ENCODE data around the gene ZFP92.

DNA sequence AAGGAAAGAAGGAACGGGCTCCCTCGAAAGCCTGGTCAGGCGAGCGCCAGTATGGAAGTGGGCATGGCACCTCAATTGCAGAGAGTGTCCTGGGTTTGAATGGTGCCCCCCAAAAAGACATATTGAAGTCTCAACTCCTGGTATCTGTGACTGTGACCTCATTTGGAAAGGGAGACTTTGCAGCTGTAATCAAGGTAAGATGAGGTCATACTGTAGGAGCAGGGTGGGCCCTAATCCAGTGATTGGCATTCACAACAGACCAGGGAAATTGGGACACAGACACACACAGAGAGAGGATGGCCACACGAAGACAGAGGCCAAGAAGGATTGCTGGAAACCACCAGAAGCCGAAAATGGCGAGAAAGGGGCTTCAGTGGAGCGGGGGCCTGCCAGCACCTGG lies 6.4 kb downstream of the ZFP92 start:
- TF ChIP-seq POLR2AphosphoS5 (IDR thresholded peaks at IDR 0.05; ENCODE audit: low read depth, low read length) = no peak
- TF ChIP-seq, protein P1, sequence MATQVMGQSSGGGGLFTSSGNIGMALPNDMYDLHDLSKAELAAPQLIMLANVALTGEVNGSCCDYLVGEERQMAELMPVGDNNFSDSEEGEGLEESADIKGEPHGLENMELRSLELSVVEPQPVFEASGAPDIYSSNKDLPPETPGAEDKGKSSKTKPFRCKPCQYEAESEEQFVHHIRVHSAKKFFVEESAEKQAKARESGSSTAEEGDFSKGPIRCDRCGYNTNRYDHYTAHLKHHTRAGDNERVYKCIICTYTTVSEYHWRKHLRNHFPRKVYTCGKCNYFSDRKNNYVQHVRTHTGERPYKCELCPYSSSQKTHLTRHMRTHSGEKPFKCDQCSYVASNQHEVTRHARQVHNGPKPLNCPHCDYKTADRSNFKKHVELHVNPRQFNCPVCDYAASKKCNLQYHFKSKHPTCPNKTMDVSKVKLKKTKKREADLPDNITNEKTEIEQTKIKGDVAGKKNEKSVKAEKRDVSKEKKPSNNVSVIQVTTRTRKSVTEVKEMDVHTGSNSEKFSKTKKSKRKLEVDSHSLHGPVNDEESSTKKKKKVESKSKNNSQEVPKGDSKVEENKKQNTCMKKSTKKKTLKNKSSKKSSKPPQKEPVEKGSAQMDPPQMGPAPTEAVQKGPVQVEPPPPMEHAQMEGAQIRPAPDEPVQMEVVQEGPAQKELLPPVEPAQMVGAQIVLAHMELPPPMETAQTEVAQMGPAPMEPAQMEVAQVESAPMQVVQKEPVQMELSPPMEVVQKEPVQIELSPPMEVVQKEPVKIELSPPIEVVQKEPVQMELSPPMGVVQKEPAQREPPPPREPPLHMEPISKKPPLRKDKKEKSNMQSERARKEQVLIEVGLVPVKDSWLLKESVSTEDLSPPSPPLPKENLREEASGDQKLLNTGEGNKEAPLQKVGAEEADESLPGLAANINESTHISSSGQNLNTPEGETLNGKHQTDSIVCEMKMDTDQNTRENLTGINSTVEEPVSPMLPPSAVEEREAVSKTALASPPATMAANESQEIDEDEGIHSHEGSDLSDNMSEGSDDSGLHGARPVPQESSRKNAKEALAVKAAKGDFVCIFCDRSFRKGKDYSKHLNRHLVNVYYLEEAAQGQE (IDR thresholded peaks at IDR 0.05; ENCODE audit: insufficient read depth in 1 of 2, low read depth in 2 of 2, low read length in 2 of 2) = no peak
- TF ChIP-seq SIN3A (IDR thresholded peaks at IDR 0.05; ENCODE audit: borderline replicate concordance, insufficient read depth, low read length) = no peak

Data from PFSK-1 (cell line).